Keratinocyte (primary cell): ENCODE data around the gene AMMECR1. TPM values are rescaled to one million over a fixed set of nuclear protein-coding genes. Genes with fewer than 3 reads are reported as not detected.

Experiments
- DNase-seq: peaks from one replicate; pipeline ENCODE4 v3.0.0-alpha.2; 2011; ENCODE audit warnings: low read depth, missing footprints, low spot score
- FAIRE-seq: peaks from 2 replicates; lab custom pipeline; 2011; peaks lifted over from hg19 to GRCh38; lab: Jason Lieb, UNC
- H2AFZ ChIP-seq: 2 replicates; pipeline ENCODE4 v1.6.0; 2012; ENCODE audit warnings: low read length, control low read depth, inconsistent platforms; ENCODE audit not compliant: control insufficient read depth
- H3K27ac ChIP-seq: 2 replicates; pipeline ENCODE4 v1.5.1; 2011; ENCODE audit warnings: low read length; ENCODE audit not compliant: control insufficient read depth, insufficient read depth
- H3K27me3 ChIP-seq: 3 replicates; pipeline ENCODE4 v1.6.0; 2011; ENCODE audit warnings: low read length; ENCODE audit not compliant: control insufficient read depth, insufficient read depth; ENCODE audit errors: extremely low read depth
- H3K36me3 ChIP-seq, 2 experiments: 2 replicates in 1 of 2; 3 replicates in 1 of 2; pipeline ENCODE4 v1.5.1; 2011; ENCODE audit warnings: low read length in 2 of 2, mild to moderate bottlenecking in 1 of 2; ENCODE audit not compliant: control insufficient read depth in 2 of 2, insufficient read depth in 2 of 2; ENCODE audit errors: extremely low read depth in 1 of 2
- H3K4me1 ChIP-seq: 3 replicates; pipeline ENCODE4 v1.5.1; 2011; ENCODE audit warnings: low read length; ENCODE audit not compliant: control insufficient read depth, insufficient read depth; ENCODE audit errors: extremely low read depth
- H3K4me2 ChIP-seq: 3 replicates; pipeline ENCODE4 v1.6.0; 2011; ENCODE audit warnings: low read depth, low read length; ENCODE audit not compliant: control insufficient read depth, insufficient read depth; ENCODE audit errors: extremely low read depth
- H3K4me3 ChIP-seq, 3 experiments: fragments of 200-600 bp in 1 of 3; sonication (generic) in 1 of 3; 2 replicates in 2 of 3; 3 replicates in 1 of 3; pipeline ENCODE4 v1.5.1; 2011 to 2016; ENCODE audit warnings: low read length in 3 of 3, mild to moderate bottlenecking in 3 of 3, control low read depth in 2 of 3, inconsistent platforms in 1 of 3, low read depth in 1 of 3, mixed read lengths in 1 of 3, mixed run types in 1 of 3, moderate library complexity in 1 of 3; ENCODE audit not compliant: control insufficient read depth in 2 of 3, insufficient read depth in 2 of 3; ENCODE audit errors: extremely low read depth in 1 of 3
- H3K79me2 ChIP-seq: 2 replicates; pipeline ENCODE4 v1.6.0; 2012; ENCODE audit warnings: low read length; ENCODE audit not compliant: control insufficient read depth, insufficient read depth
- H3K9ac ChIP-seq: 3 replicates; pipeline ENCODE4 v1.6.0; 2011; ENCODE audit warnings: low read length; ENCODE audit not compliant: control insufficient read depth, insufficient read depth; ENCODE audit errors: extremely low read depth
- H3K9me1 ChIP-seq: 3 replicates; pipeline ENCODE4 v1.6.0; 2011; ENCODE audit warnings: low read length; ENCODE audit not compliant: control insufficient read depth, insufficient read depth; ENCODE audit errors: extremely low read depth
- H3K9me3 ChIP-seq: 2 replicates; pipeline ENCODE4 v1.5.1; 2012; ENCODE audit warnings: low read depth, low read length; ENCODE audit not compliant: control insufficient read depth
- H4K20me1 ChIP-seq: 3 replicates; pipeline ENCODE4 v1.6.0; 2011; ENCODE audit warnings: low read length; ENCODE audit not compliant: control insufficient read depth, insufficient read depth; ENCODE audit errors: extremely low read depth
- EZH2 ChIP-seq: IDR thresholded peaks from one replicate; pipeline ENCODE4 v1.6.1; 2012; ENCODE audit warnings: inconsistent platforms, mild to moderate bottlenecking, low read length, moderate library complexity
- dilution Hi-C: fragments of 300-500 bp; cut with MboI; formaldehyde crosslinking; loops from one replicate; pipeline ENCODE4 v1.7.0; 2020; ENCODE audit warnings: low sequenced_read_pairs; ENCODE audit not compliant: extremely low pct_ligation_motif_present
- polyA plus RNA-seq, 5 experiments: library from polyadenylated mRNA; depleted of rRNA in 3 of 5; stranded (reverse) in 3 of 5; stranded (forward) in 1 of 5; unstranded in 1 of 5; fragments of >200 nt; gene quantifications; 1 replicate in 1 of 5; 2 replicates in 3 of 5; 3 replicates in 1 of 5; pipeline versions ENCODE4 v1.2.1 to v1.2.3, GENCODE V29; 2011 to 2012; ENCODE audit warnings: missing spikeins in 2 of 5, low read depth in 1 of 5, low replicate concordance in 1 of 5
- TF ChIP-seq, protein P1 (sequence below), 3 experiments: IDR thresholded peaks in 1 of 3; conservative IDR thresholded peaks in 1 of 3; optimal IDR thresholded peaks in 1 of 3; 2 replicates in 2 of 3; 3 replicates in 1 of 3; pipeline versions ENCODE3 to v1.5.1; 2011; ENCODE audit warnings: low read length in 3 of 3, mild to moderate bottlenecking in 3 of 3, moderate library complexity in 2 of 3, control low read depth in 1 of 3, inconsistent platforms in 1 of 3; ENCODE audit not compliant: insufficient read depth in 2 of 3; ENCODE audit errors: extremely low read depth in 1 of 3

AMMECR1 gene
- polyA plus RNA-seq, 1 donor (not counting 4 experiments of a cell fraction or from before 2014, with no cell fraction given): 15.5 TPM

DNA sequence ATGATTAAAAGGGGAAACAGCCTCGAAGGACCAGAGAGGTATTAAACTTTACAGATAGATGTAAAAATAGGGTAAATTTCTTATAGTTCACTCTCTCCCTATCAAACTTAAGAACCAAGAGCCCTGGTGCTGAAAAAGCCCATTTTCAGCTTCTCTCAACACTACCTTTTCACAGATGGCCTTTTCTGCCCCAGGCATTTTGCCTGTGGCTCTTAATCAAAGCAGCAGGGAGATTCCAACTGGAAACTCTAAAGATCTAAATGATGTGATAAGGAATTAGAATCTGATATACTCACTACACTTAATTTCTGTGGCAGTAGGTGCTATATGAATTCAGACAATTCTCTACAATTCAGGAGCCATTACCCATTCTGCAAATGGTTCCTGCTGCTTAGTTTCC, 60.0 kb downstream of the AMMECR1 start:
- no peaks in the 10 kb centered on the region for H4K20me1 ChIP-seq
- H3K9me3 ChIP-seq: no peaks in the 10 kb centered on the region
- H3K4me1 ChIP-seq: peaks cover 13% of the 10 kb centered on the region
- H3K9ac ChIP-seq: no peak overlapping the region
- H3K36me3 ChIP-seq: no peaks in the 10 kb centered on the region
- dilution Hi-C loops: no loop called here
- FAIRE-seq (no peak), DNase-seq (no peak)
- H3K27me3 ChIP-seq: no peaks in the 10 kb centered on the region
- H3K4me3 ChIP-seq: no peak overlapping the region
- H3K4me2 ChIP-seq: no peak overlapping the region
- H3K9me1 ChIP-seq: no peaks in the 10 kb centered on the region
- H3K79me2 ChIP-seq: peaks cover 2% of the 10 kb centered on the region
- TF ChIP-seq EZH2: no peak
- TF ChIP-seq, protein P1, sequence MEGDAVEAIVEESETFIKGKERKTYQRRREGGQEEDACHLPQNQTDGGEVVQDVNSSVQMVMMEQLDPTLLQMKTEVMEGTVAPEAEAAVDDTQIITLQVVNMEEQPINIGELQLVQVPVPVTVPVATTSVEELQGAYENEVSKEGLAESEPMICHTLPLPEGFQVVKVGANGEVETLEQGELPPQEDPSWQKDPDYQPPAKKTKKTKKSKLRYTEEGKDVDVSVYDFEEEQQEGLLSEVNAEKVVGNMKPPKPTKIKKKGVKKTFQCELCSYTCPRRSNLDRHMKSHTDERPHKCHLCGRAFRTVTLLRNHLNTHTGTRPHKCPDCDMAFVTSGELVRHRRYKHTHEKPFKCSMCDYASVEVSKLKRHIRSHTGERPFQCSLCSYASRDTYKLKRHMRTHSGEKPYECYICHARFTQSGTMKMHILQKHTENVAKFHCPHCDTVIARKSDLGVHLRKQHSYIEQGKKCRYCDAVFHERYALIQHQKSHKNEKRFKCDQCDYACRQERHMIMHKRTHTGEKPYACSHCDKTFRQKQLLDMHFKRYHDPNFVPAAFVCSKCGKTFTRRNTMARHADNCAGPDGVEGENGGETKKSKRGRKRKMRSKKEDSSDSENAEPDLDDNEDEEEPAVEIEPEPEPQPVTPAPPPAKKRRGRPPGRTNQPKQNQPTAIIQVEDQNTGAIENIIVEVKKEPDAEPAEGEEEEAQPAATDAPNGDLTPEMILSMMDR (optimal IDR thresholded peaks at IDR 0.05 in 1 of 3, IDR thresholded peaks at IDR 0.05 in 1 of 3, conservative IDR thresholded peaks at IDR 0.05 in 1 of 3; ENCODE audit: extremely low read depth in 1 of 3, insufficient read depth in 2 of 3, low read length in 3 of 3): no peak
- H3K27ac ChIP-seq: no peak overlapping the region
- no peak overlapping the region for H2AFZ ChIP-seq

DNA sequence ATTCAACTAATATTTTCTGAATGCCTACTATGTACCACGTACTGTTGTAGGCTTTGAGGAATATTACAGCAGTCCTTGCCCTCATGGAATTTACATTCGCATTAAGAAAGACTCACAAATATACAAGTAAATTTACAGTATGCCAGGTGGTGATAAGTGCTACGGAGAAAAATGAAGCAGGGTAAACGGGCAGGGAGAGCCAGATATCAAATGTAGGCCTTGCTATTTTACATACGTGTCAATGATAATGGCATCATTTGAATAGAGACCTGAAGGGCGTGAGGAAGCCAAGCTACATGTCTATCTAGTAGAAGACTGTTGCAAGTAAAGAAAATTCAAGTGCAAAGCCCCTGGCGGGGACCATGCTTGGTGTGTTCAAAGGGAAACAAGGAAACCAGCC, 65.2 kb downstream of the AMMECR1 start:
- no peak for TF ChIP-seq EZH2
- TF ChIP-seq, protein P1 (optimal IDR thresholded peaks at IDR 0.05 in 1 of 3, IDR thresholded peaks at IDR 0.05 in 1 of 3, conservative IDR thresholded peaks at IDR 0.05 in 1 of 3; ENCODE audit: extremely low read depth in 1 of 3, insufficient read depth in 2 of 3, low read length in 3 of 3): no peak
- no peak for FAIRE-seq
- no peak overlapping the region for H3K9ac ChIP-seq
- no peak overlapping the region for H3K4me3 ChIP-seq
- no peaks in the 10 kb centered on the region for H3K36me3 ChIP-seq
- H3K9me3 ChIP-seq: no peaks in the 10 kb centered on the region
- peaks cover 2% of the 10 kb centered on the region for H3K79me2 ChIP-seq
- dilution Hi-C loops: no loop called here
- no peaks in the 10 kb centered on the region for H3K27me3 ChIP-seq
- H3K27ac ChIP-seq: no peak overlapping the region
- no peaks in the 10 kb centered on the region for H4K20me1 ChIP-seq
- H3K9me1 ChIP-seq: no peaks in the 10 kb centered on the region
- no peak for DNase-seq
- H2AFZ ChIP-seq: no peak overlapping the region
- no peak overlapping the region for H3K4me2 ChIP-seq
- peaks cover 9% of the 10 kb centered on the region for H3K4me1 ChIP-seq
